ENCODE data around the gene AGAP2.

- TF ChIP-seq, protein P1, sequence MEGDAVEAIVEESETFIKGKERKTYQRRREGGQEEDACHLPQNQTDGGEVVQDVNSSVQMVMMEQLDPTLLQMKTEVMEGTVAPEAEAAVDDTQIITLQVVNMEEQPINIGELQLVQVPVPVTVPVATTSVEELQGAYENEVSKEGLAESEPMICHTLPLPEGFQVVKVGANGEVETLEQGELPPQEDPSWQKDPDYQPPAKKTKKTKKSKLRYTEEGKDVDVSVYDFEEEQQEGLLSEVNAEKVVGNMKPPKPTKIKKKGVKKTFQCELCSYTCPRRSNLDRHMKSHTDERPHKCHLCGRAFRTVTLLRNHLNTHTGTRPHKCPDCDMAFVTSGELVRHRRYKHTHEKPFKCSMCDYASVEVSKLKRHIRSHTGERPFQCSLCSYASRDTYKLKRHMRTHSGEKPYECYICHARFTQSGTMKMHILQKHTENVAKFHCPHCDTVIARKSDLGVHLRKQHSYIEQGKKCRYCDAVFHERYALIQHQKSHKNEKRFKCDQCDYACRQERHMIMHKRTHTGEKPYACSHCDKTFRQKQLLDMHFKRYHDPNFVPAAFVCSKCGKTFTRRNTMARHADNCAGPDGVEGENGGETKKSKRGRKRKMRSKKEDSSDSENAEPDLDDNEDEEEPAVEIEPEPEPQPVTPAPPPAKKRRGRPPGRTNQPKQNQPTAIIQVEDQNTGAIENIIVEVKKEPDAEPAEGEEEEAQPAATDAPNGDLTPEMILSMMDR (IDR thresholded peaks at IDR 0.05; ENCODE audit: insufficient read depth, low read length, poor library complexity, severe bottlenecking), result no peak
- TF ChIP-seq EZH2phosphoT487 (conservative IDR thresholded peaks at IDR 0.05; ENCODE audit: low read length), result no peak
These were observed 15.6 kb downstream of the AGAP2 start for GRCh38 chr12:57722716-57723629.

All from SU-DHL-6 (cell line).